ENCODE measurements around the gene OTOS. TPM values are rescaled to one million over a fixed set of nuclear protein-coding genes. Genes with fewer than 3 reads are reported as not detected.

Gene OTOS
- total RNA-seq, 2 experiments from 2014 or later = not detected

GRCh38 chr2:240124651-240125030 lies 15.8 kb downstream of the OTOS start:
- Mint-ChIP-seq H3K36me3 (ENCODE audit: low read depth) (peaks cover 20% of the 10 kb centered on the region), H3K27me3 (no peaks in the 10 kb centered on the region), H3K27ac (no peak overlapping the region), H3K4me3 (no peak overlapping the region), H3K9me3 (ENCODE audit: low read depth) (no peaks in the 10 kb centered on the region), H3K4me1 (peaks cover 14% of the 10 kb centered on the region)
- DNase-seq (no peak), ATAC-seq (no peak)
- intact Hi-C loops (cut with DNase I, micrococcal nuclease) = no loop called here
- POLR2A ChIA-PET = no interaction called here
- CTCF ChIA-PET = no interaction called here

GRCh38 chr2:240123821-240124650 lies 16.4 kb downstream of the OTOS start:
- CTCF ChIA-PET = interaction anchor here (0.7 kb wide), 1 partner anchor 102 kb away, joined by 3 read pairs; no protein-coding TSS in a partner anchor
- intact Hi-C loops (cut with DNase I, micrococcal nuclease) = no loop called here

GRCh38 chr2:240121675-240122074 lies 18.8 kb downstream of the OTOS start:
- H3K9me3 Mint-ChIP-seq (ENCODE audit: low read depth) = no peaks in the 10 kb centered on the region
- H3K4me1 Mint-ChIP-seq = peaks cover 14% of the 10 kb centered on the region
- ChIA-PET CTCF (no interaction called here), POLR2A (no interaction called here)
- peaks cover 2% of the 10 kb centered on the region for H3K27me3 Mint-ChIP-seq
- no peak overlapping the region for H3K4me3 Mint-ChIP-seq
- intact Hi-C loops (cut with DNase I, micrococcal nuclease) = no loop called here
- peak; percentile 36 for ATAC-seq
- no peak for DNase-seq
- H3K27ac Mint-ChIP-seq = no peak overlapping the region
- peaks cover 6% of the 10 kb centered on the region for H3K36me3 Mint-ChIP-seq (ENCODE audit: low read depth)

More at GRCh38 chr2:240123821-240124650, 16.4 kb downstream of the OTOS start:
- H3K36me3 Mint-ChIP-seq (ENCODE audit: low read depth) = peaks cover 20% of the 10 kb centered on the region
- H3K27me3 Mint-ChIP-seq = no peaks in the 10 kb centered on the region
- no peaks in the 10 kb centered on the region for H3K9me3 Mint-ChIP-seq (ENCODE audit: low read depth)
- peaks cover 14% of the 10 kb centered on the region for H3K4me1 Mint-ChIP-seq
- POLR2A ChIA-PET = no interaction called here
- H3K27ac Mint-ChIP-seq = no peak overlapping the region
- DNase-seq = no peak
- ATAC-seq = no peak
- no peak overlapping the region for H3K4me3 Mint-ChIP-seq

- Mint-ChIP-seq H3K4me1 (peaks cover 14% of the 10 kb centered on the region), H3K4me3 (no peak overlapping the region), H3K36me3 (ENCODE audit: low read depth) (peaks cover 6% of the 10 kb centered on the region), H3K27me3 (peaks cover 2% of the 10 kb centered on the region), H3K27ac (no peak overlapping the region), H3K9me3 (ENCODE audit: low read depth) (no peaks in the 10 kb centered on the region)
- ATAC-seq (peak; percentile 91), DNase-seq (peak; percentile 47)
- ChIA-PET CTCF (no interaction called here), POLR2A (no interaction called here)
- intact Hi-C loops (cut with DNase I, micrococcal nuclease) = no loop called here
These were observed 19.3 kb downstream of the OTOS start for GRCh38 chr2:240121190-240121589.

- H3K27me3 Mint-ChIP-seq = peaks cover 22% of the 10 kb centered on the region
- H3K36me3 Mint-ChIP-seq (ENCODE audit: low read depth) = no peaks in the 10 kb centered on the region
- ChIA-PET CTCF (interaction anchor here (1.4 kb wide), 1 partner anchor 53 kb away, joined by 5 read pairs; no protein-coding TSS in a partner anchor), POLR2A (no interaction called here)
- ATAC-seq (no peak), DNase-seq (no peak)
- no peaks in the 10 kb centered on the region for H3K4me1 Mint-ChIP-seq
- intact Hi-C loops (cut with DNase I, micrococcal nuclease) = no loop called here
- H3K27ac Mint-ChIP-seq = no peak overlapping the region
- H3K9me3 Mint-ChIP-seq (ENCODE audit: low read depth) = no peaks in the 10 kb centered on the region
- H3K4me3 Mint-ChIP-seq = no peak overlapping the region
These were observed 26.2 kb downstream of the OTOS start for GRCh38 chr2:240114233-240114632.

- Mint-ChIP-seq H3K27ac (no peak overlapping the region), H3K9me3 (ENCODE audit: low read depth) (no peaks in the 10 kb centered on the region), H3K36me3 (ENCODE audit: low read depth) (no peaks in the 10 kb centered on the region), H3K4me1 (no peaks in the 10 kb centered on the region), H3K4me3 (no peak overlapping the region), H3K27me3 (peaks cover 22% of the 10 kb centered on the region)
- CTCF ChIA-PET = no interaction called here
- DNase-seq (no peak), ATAC-seq (no peak)
- intact Hi-C loops (cut with DNase I, micrococcal nuclease) = no loop called here
- POLR2A ChIA-PET = no interaction called here
These were observed 27.4 kb downstream of the OTOS start for GRCh38 chr2:240112914-240113690.

- H3K27me3 Mint-ChIP-seq = peaks cover 20% of the 10 kb centered on the region
- DNase-seq (no peak), ATAC-seq (no peak)
- H3K4me3 Mint-ChIP-seq = no peak overlapping the region
- no peak overlapping the region for H3K27ac Mint-ChIP-seq
- intact Hi-C loops (cut with DNase I, micrococcal nuclease) = no loop called here
- ChIA-PET POLR2A (no interaction called here), CTCF (no interaction called here)
- H3K36me3 Mint-ChIP-seq (ENCODE audit: low read depth) = no peaks in the 10 kb centered on the region
- H3K9me3 Mint-ChIP-seq (ENCODE audit: low read depth) = no peaks in the 10 kb centered on the region
- H3K4me1 Mint-ChIP-seq = no peaks in the 10 kb centered on the region
These were observed 29.2 kb downstream of the OTOS start for GRCh38 chr2:240111253-240111652.

- Mint-ChIP-seq H3K4me3 (no peak overlapping the region), H3K27ac (no peak overlapping the region), H3K36me3 (ENCODE audit: low read depth) (no peaks in the 10 kb centered on the region), H3K27me3 (peaks cover 16% of the 10 kb centered on the region), H3K4me1 (no peaks in the 10 kb centered on the region), H3K9me3 (ENCODE audit: low read depth) (no peaks in the 10 kb centered on the region)
- ChIA-PET POLR2A (no interaction called here), CTCF (no interaction called here)
- DNase-seq = no peak
- no peak for ATAC-seq
- intact Hi-C loops (cut with DNase I, micrococcal nuclease) = no loop called here
These were observed 31.1 kb downstream of the OTOS start for GRCh38 chr2:240109386-240109785.

GRCh38 chr2:240107477-240107796 lies 33.0 kb downstream of the OTOS start:
- no peak for ATAC-seq
- H3K4me1 Mint-ChIP-seq = no peaks in the 10 kb centered on the region

GRCh38 chr2:240106765-240107476 lies 33.5 kb downstream of the OTOS start:
- H3K4me1 Mint-ChIP-seq = no peaks in the 10 kb centered on the region
- no peak overlapping the region for H3K4me3 Mint-ChIP-seq
- no peak for DNase-seq
- H3K27me3 Mint-ChIP-seq = peaks cover 15% of the 10 kb centered on the region
- H3K36me3 Mint-ChIP-seq (ENCODE audit: low read depth) = no peaks in the 10 kb centered on the region
- no peak for ATAC-seq
- no peak overlapping the region for H3K27ac Mint-ChIP-seq
- ChIA-PET CTCF (no interaction called here), POLR2A (no interaction called here)
- intact Hi-C loops (cut with DNase I, micrococcal nuclease) = no loop called here
- H3K9me3 Mint-ChIP-seq (ENCODE audit: low read depth) = no peaks in the 10 kb centered on the region

More at GRCh38 chr2:240107477-240107796, 33.0 kb downstream of the OTOS start:
- Mint-ChIP-seq H3K4me3 (no peak overlapping the region), H3K27ac (no peak overlapping the region), H3K9me3 (ENCODE audit: low read depth) (no peaks in the 10 kb centered on the region), H3K36me3 (ENCODE audit: low read depth) (no peaks in the 10 kb centered on the region), H3K27me3 (peaks cover 15% of the 10 kb centered on the region)
- ChIA-PET CTCF (no interaction called here), POLR2A (no interaction called here)
- DNase-seq = no peak
- intact Hi-C loops (cut with DNase I, micrococcal nuclease) = no loop called here

- no peak overlapping the region for H3K4me3 Mint-ChIP-seq
- no peak for ATAC-seq
- no peaks in the 10 kb centered on the region for H3K9me3 Mint-ChIP-seq (ENCODE audit: low read depth)
- peaks cover 17% of the 10 kb centered on the region for H3K27me3 Mint-ChIP-seq
- intact Hi-C loops (cut with DNase I, micrococcal nuclease) = no loop called here
- no peaks in the 10 kb centered on the region for H3K4me1 Mint-ChIP-seq
- ChIA-PET POLR2A (no interaction called here), CTCF (no interaction called here)
- no peak for DNase-seq
- no peaks in the 10 kb centered on the region for H3K36me3 Mint-ChIP-seq (ENCODE audit: low read depth)
- H3K27ac Mint-ChIP-seq = no peak overlapping the region
These were observed 34.5 kb downstream of the OTOS start for GRCh38 chr2:240105982-240106381.

GRCh38 chr2:240103136-240103535 lies 37.3 kb downstream of the OTOS start:
- H3K27ac Mint-ChIP-seq = no peak overlapping the region
- no peaks in the 10 kb centered on the region for H3K9me3 Mint-ChIP-seq (ENCODE audit: low read depth)
- DNase-seq = no peak
- H3K4me1 Mint-ChIP-seq = no peaks in the 10 kb centered on the region
- intact Hi-C loops (cut with DNase I, micrococcal nuclease) = no loop called here
- H3K36me3 Mint-ChIP-seq (ENCODE audit: low read depth) = no peaks in the 10 kb centered on the region
- ChIA-PET POLR2A (no interaction called here), CTCF (interaction anchor here (0.6 kb wide), 1 partner anchor 46 kb away, joined by 3 read pairs; no protein-coding TSS in a partner anchor)
- ATAC-seq = no peak
- H3K27me3 Mint-ChIP-seq = peaks cover 33% of the 10 kb centered on the region
- H3K4me3 Mint-ChIP-seq = no peak overlapping the region
